ENCODE data around the gene UBL3.

The UBL3 gene

DNA sequence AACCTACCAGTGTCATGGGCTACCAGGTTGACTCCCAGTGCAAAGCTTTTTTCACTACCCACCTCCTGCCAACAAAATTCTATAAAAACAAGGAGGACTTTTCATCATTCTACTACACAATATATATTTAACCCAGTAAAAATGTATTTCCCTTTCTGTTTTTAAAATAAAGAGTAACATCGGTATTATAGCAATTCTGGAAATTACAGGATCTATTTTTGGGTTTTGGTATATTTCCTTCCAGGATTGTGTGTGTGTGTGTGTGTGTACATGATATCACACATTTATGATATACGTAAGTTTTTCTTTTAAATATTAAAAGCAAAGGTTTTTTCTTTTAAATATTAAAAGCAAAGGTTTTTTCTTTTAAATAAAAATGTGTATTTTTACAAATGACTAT, 6.0 kb upstream of the UBL3 start:
- no peak for DNase-seq

DNA sequence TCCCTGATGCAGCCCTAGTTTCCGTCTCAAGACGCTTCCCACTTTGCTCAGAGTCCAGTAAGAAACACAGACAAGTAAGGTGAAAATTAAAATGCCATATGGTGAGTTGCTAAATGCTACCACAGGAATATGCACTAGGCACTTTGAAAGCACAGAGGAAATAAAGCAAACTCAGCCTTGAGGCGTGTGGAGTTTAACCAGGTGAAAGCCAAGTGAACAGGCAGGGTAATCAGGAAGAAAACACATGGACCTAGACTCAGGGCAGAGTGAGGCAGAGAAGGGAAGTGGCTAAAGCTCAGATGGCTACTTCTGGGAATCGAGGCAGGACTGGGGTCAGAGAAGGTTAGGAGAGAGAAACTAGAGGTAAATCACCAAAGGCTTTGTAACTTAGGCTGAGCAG, 5.4 kb upstream of the UBL3 start:
- no peak for DNase-seq

DNA sequence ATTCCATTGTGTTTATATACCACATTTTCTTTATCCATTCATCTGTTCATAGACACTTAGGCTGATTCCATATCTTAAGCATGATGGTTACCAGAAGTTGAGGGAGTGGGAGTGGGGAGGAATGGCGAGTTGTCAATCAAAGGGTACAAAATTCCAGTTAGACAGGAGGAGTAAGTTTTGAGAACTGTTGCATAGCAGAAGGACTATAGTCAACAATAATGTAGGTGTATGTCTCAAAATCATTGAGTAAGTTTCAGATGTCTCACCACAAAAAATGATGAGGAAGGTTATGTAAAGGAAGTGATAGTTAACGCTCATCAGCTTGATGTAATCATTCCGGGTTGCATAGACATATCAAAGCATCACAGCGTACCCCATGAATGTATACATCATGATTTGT, 4.6 kb upstream of the UBL3 start:
- DNase-seq: no peak

DNA sequence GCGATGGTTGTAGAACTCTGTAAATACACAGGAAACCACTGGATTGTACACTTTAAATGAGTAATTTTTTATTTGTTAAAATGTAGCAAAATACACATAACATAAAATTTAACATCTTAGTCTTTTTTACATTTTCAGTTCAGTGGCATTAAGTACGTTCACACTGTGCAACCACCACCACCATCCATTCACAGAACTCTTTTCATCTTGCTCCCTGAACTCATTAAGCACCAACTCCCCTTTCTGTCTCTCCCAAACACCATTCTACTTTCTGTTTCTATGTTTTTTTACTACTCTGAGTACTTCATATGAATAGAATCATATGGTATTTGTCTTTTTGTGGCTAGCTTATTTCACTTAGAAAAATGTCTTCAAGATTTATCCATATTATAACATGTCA, 2.7 kb upstream of the UBL3 start:
- no peak for DNase-seq

DNA sequence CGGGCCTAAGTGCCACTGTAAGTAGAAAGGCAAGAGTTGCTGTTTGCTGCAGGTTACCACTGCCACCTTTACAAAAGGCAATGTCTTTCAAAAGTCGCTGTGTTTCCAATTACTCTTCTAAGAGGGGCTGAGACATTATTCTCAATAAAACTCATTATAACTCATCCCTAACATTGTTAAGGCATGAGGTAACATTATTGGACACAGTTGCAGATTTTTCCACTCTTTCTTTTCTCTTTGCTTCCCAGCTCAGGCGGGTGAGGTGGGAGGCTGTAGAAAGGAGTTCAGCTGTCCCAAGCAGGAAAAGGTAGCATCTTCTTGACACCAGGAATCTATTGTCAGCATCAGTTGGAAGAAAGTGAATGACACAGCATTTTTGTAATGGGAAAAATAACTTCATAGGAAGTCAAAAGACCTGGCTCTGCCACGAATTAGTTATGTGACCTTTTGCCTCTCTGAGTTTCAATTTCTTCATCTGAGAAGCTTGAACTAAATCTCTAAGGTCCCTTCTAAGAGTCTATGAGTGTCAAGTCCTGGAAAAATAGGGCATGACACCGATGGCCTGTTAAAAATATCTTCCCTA, 2.1 kb upstream of the UBL3 start:
- DNase-seq: no peak

DNA sequence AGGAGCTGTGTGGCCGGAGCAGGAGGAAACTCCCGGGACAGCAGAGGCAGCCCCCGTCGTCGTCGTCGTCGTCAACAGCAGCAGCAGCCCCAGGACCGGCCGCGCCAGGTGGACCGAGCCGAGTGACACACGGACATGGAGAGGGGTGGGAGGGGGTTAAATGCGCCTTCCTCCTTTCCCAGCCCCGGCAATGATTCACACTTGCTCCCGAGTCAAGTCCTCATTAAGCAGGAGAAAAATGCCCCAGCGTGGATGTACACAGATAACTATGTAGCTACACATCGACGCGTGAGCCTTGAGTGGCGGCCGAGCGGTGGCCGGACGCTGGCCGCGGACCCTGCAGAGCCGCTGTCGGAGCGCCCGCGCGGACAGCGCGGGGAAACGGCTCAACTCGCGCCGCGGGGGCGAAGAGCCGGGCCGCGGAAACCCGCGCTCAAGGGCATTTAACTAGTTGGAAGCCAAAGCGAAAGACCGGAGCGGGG, 645 bp downstream of the UBL3 start:
- DNase-seq: peak in 12 of 14 donors; percentile 49 to 89 (median 78)

DNA sequence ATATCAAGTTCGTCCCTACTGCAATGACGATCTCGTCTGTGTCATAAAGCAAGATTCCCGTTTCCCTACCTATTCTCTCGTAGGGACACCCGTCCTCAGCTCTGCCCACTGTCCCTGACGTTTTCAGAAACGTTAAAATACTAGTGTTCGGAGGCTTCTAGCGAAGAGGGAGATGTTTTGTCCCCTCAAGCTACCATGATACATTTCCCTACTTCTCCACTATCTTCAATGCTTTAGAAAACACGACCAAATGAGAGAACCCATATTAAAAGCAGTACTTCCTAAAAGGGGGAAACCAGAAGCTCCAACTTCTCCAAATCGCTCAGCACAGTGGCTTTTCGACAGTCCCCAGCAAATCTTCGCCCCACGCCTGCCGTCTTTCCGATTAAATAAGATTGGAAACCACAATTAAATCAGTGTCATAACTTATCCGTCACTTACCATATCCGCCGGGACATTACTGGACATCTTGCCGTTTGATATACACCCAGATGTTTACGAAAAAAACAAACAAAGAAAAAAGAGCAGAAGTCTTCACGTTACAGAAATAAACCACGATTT, 1.3 kb downstream of the UBL3 start:
- DNase-seq: peak in 10 of 14 donors; percentile 21 to 76 (median 54)

DNA sequence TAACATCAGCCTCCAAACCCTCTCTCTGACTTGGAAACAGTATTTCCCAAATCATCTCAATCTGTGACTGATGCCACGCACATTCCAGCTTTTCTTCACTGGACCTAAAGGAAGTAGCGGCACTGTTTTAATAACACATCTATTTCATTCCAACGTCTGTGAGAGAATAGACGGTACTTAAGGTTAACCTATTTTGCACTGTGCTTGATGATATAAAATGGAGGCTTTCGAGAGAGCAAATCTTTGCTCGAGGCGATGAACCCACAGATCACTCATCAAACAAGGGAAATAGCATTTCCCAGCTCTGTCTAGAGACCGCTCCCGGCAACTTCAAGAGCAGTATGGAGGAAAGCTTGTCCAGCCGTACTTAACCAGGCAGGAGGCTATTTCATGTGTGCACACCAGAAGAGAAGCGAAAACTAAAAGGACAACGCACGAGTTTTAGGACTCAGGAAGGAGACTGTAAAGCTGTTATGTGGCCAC, 2.9 kb downstream of the UBL3 start:
- DNase-seq: peak in 10 of 14 donors; percentile 16 to 75 (median 32)

DNA sequence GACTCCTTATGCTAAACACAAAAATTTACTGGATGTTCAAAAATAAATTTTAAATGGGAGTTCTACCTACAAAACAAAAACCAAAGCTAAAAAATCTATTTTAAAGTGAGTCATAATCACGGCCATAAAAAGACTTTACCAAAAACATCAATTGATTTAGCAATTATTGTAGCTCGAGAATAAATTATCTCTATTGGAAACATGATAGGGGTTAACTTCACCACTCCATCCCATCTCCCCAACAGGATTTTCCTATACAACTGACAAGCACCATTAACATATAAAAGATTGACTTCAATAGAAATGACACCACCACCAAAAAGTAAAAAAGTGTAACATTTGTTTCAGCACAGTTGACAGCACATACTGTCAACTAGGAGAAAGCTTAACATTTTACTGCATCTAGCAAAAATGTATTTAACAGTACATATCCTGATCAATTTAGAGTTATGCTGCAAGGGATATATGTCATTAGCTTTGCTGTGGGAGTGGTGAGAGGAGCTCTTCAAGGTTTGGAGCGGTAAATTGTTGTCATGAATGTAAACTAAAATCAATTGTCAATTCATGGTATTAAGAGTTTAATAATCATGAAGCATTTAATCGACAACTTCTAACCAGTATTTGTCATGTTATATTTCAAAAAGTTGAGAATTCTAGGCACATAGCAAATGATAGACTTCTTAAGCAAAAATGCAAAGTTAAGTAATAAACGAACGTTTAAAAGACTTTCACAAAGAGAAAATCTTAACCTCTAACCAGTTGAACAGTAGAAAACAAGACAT, 3.8 kb downstream of the UBL3 start:
- DNase-seq: peak in 1 of 14 donors; percentile 37

DNA sequence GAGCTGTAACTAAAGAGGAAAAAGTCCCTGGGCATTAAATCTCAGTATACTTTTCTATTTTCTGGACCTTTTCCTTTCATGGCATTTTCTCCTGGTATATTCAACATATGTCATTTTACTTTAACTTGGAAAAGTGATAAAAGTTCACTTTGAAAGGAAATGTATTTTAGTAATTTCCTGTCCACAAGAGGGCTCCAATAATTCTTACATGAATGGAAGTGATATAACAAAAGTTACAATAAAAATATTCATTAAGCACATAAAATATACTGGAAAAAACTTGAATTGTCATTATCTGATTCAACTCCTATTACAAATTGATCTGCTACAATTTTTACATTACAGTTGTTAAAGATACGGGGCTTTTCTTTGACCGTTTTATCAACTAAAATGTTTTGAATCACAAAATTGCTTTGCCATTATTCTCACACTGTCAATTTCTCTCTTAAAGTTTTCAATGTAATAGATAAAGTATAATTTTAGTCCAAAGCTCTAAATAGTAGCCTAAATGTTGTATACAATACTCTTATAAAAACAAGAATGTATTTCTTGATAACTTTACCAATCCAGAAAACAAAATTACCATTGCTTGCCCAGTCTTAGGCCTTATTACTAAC, 4.9 kb downstream of the UBL3 start:
- DNase-seq: no peak

DNA sequence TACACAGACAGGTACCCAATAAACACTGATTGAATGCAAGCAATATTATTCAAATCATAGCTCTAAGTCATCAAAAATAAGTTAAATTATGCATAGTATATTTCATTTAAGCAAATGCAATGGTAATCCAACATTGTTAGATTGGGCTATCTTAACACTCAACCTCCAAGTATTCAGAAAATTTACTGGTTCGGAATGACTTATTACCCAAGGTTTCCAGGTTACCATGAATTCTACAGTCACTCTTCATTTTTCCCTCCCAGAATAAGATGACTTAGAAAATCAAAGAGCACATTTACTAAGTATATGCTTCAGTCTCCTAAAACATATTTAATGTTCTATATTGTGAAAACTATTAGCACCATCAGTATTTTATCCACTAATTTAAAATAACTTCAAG, 6.0 kb downstream of the UBL3 start:
- no peak for DNase-seq

DNA sequence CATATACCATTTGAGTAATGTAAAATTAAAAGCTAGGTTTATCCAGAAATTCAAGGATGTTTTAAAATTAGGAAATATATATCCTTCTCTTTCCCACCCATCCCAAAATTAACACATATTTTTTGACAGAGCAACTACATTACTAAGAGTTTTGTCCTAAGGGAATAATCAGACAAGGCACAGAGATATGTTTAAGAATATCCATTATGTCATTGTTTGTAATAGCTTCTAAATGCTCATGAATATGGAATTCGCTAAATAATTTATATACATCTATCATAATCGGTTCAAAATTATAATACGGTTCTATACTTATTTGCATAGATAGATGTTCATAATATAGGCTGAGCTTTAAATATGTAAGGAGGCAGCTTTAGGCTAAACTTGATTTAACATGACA, 9.8 kb downstream of the UBL3 start:
- DNase-seq: no peak

DNA sequence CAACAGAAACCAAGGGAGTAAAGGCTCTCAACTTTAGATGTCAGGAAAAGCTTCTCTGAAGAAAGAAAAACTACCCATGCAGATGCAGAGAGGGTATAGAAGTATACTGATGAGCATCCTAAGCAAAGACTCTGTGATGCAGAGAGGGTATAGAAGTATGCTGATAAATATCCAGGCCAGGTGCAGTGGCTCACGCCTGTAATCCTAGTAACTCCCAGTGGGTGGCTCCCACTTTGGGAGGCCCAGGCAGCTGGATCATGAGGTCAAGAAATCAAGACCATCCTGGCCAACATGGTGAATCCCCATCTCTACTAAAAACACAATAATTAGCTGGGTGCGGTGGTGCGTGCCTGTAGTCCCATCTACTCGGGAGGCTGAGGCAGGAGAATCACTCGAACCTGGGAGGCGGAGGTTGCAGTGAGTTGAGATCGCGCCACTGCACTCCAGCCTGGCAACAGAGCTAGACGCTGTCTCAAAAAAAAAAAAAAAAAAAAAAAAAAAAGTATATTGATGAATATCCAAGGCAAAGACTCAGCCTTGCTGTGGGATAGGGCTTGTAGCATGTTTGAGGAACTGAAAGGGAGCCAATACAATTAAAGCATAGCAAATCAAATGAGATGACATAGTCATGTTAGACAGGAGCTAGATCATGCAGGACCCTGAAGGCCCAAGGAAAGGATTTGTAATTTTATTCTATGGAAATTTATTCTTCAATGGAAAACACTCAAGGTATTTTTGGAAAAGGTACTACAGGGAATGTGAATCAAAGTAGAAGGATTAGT, 14.9 kb downstream of the UBL3 start:
- DNase-seq: no peak

DNA sequence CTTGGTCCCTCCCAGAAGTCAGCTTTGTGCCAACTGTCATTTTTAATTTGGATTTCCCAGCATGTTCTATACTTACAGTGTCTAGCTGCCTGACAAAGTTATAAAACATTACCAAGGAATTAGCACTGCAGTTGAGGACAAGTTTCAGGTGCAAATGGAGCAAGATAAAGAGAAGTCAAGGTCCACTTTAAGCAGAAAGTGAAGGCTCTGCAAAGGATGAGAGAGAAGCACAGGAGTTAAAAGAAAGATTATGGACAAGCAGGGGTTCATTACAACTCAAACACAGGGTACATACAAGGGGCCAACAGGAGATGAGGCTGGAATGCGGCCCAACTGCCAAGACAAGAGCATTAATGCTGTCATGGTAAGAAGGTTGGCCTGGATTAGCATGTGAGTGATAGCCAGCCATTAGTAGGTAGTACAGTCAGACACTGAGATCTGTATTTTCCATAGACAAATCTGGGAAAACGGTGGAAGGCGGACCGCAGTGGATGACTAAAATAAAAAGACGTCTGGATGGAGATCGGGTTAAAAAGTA, 17.6 kb downstream of the UBL3 start:
- DNase-seq: no peak

DNA sequence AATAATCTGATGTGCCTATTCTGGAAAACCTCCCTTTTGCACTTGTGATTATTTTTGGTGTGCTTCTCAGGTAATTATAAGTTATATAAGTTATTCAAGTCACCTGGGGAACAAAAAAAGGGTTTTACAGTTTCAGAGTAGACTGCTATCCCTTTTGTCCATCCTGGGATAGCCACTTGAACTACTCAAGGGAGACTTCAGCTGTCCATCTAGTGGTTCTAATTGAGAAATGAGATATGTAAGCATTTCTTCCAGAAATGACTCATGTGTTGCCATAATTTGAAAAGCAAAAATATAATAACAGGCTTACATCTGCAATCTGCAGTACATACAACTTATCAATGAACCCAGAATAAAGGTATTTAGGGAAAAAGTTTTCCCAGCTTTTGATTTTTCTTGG, 20.4 kb downstream of the UBL3 start:
- no peak for DNase-seq

DNA sequence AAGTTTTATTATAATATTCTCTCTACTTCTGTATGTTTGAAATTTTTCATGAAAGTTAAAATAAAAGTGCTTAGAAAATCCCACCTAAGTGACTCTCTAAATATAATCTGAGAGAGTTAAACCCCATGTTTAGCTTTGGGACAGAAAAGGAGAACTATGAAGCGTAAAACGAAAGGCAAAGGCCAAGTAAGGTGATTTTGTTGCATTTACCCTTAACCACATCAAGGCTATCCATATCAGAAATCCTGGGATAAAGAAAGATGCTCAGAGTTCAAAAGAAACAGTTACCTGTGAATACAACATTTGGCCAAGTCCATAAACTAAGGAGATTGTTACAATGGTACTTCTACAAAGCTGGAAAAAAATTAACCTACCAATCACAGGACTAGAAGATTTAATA, 31.3 kb downstream of the UBL3 start:
- no peak for DNase-seq

DNA sequence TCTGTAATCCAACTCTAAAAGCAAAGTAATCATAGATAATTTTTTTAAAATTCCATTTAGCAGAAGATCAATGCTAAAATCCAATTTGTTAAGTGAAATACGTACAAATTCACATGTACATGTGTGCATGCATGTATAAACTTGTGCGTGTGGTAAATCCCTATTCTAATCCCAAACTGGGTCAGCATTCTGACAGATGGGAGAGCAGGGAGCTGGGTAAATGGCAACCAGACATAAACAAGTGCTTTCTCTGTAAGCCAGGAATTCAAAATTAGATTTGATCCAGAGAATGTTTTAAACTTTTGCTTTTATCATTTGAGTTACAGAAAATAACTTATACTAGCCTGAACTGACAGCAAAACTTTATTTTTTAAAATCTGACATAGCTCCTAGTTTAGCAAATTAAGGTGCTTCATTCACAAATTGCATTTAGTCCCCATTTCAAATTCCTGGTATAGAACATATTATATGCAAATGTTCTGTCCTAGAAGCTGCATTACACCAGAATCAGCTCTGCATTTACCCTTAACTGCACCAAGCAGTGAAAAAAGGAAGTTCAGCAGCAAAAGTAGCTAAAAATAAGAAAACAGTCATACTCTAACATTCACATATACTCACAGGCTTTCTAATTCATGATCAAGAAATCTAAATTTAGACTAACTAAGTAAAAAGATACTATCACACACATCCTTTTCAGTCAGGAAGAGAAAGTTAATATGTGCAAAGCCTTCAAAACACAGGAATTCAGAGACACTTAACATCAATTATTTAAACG, 32.6 kb downstream of the UBL3 start:
- peak in 1 of 14 donors; percentile 65 for DNase-seq

DNA sequence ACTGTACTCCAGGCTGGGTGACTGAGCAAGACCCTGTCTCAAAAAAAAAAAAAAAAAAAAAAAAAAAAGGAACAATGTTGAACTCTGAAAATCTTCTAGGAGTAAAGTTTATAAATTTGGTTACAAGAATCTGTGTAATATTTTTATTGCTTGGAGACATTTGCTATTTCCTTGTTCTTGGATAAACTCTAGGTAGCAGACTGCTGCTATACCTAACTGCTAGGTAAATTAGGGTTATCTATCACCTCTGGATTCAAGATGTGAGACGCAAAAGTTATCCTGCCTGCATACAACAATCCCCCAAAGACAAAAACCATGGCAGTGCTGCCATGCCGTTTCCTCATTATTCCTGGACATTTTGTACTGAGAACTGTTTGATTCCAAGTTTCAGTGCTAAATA, 33.7 kb downstream of the UBL3 start:
- DNase-seq: no peak

DNA sequence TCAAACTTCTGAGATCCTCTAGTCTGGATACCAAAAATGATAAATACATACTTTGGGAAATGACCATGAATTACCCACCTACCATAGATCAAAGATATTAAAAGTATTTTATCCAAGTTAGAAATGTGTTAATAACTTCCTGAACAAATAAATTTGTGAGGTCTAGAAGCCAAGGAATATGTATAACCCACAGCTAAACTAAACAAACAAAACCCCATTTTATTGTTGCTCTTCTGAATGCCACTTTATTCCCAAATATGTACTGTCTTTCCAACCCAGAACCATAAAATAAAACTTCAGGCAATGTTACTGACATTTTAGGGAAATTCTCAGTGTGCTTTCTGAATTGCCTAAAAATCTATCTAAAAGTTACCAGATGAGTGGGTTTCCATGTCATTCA, 35.1 kb downstream of the UBL3 start:
- no peak for DNase-seq

DNA sequence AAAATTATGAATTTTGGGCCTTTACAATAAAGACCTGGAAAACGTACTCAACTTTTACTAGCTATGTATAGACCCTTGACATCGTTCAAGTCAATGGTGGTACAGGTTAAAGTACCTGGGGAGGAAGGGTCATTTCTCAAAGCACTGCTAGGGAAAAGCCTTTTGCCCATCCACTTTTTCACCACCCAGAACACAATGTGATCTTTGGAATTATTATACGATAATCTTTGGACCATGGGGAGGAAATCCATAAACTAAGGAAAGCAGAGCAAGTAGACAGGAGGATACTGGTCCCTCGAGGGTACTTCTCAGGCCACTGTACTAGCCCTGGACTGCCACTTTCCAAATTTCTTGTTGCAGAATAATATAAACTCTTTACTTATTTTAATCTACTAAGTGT, 39.5 kb downstream of the UBL3 start:
- no peak for DNase-seq

DNA sequence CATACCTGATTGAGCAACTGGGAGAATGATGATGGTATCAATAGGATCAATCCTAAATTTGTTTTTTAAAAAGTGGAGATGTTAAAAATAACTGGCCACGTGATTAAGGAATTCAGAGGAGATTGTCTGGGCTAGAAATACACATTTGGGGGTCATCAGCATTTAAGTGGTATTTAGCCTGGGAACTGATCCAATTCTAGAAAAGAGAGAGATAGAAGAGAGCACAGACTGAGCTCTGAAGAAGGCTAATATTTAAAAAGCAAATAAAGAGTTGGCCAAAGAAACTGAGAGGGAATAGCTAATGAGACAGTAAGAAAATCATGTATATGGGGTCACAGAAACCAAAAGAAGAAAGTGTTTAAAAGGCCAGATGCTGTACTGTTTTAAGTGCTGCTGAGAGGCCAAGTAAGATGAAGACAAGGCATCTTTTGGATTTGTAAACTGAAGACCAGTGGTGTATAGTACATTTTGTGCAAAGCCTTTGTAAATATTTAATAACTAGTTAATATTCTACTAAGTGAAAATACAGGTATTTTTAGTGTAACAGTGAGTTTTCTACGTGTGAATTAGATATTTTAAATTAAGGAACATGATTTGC, 40.2 kb downstream of the UBL3 start:
- DNase-seq: no peak

Measured in C1 segment of cervical spinal cord (tissue), 14 donors.